ENCODE data around the gene ARF5.

Gene ARF5

GRCh38 chr7:127592550-127592949, 4.3 kb downstream of the ARF5 start:
- Histone ChIP-seq H2AFZ (ENCODE audit: low read depth, low read length) (no peak overlapping the region), H3K4me2 (ENCODE audit: insufficient read depth, low read length) (no peak overlapping the region), H3K9ac (ENCODE audit: low read depth, low read length) (no peak overlapping the region), H3K9me3 (ENCODE audit: insufficient read depth, low read length, severe bottlenecking) (no peaks in the 10 kb centered on the region), H3K36me3 (ENCODE audit: insufficient read depth, low read length) (peaks cover 23% of the 10 kb centered on the region), H4K20me1 (ENCODE audit: insufficient read depth, low read length) (peaks cover 7% of the 10 kb centered on the region; the same call in 1 of the 2 replicates), H3K4me1 (ENCODE audit: insufficient read depth, low read length) (peaks cover 20% of the 10 kb centered on the region), H3K79me2 (ENCODE audit: insufficient read depth, low read length) (peaks cover 13% of the 10 kb centered on the region), H3K27ac (ENCODE audit: low read length) (no peak overlapping the region), H3K27me3 (ENCODE audit: insufficient read depth, low read length, poor library complexity) (no peaks in the 10 kb centered on the region), H3K4me3 (ENCODE audit: low read depth in 1 of 2, low read length in 2 of 2) (no peak overlapping the region)
- TF ChIP-seq EZH2 (IDR thresholded peaks at IDR 0.05; ENCODE audit: borderline replicate concordance, low read depth, low read length, severe bottlenecking) (no peak), CTCF (IDR thresholded peaks at IDR 0.05; ENCODE audit: borderline replicate concordance, extremely low read depth, low read length, poor library complexity, severe bottlenecking) (no peak)
- ATAC-seq (ENCODE audit: insufficient read depth, low read depth) (no peak), DNase-seq (no peak)

- no peak overlapping the region for H3K9ac ChIP-seq (ENCODE audit: low read depth, low read length)
- no peak for DNase-seq
- no peak for ATAC-seq (ENCODE audit: insufficient read depth, low read depth)
Observed at GRCh38 chr7:127594490-127594889, 6.3 kb downstream of the ARF5 start.

GRCh38 chr7:127595737-127596136, 7.5 kb downstream of the ARF5 start:
- no peaks in the 10 kb centered on the region for H3K79me2 ChIP-seq (ENCODE audit: insufficient read depth, low read length)
- H3K9me3 ChIP-seq (ENCODE audit: insufficient read depth, low read length, severe bottlenecking) = no peaks in the 10 kb centered on the region
- no peaks in the 10 kb centered on the region for H3K27me3 ChIP-seq (ENCODE audit: insufficient read depth, low read length, poor library complexity)
- DNase-seq = no peak
- no peak overlapping the region for H3K4me2 ChIP-seq (ENCODE audit: insufficient read depth, low read length)
- peaks cover 12% of the 10 kb centered on the region for H3K36me3 ChIP-seq (ENCODE audit: insufficient read depth, low read length)
- no peak overlapping the region for H3K4me3 ChIP-seq (ENCODE audit: low read depth in 1 of 2, low read length in 2 of 2)
- TF ChIP-seq CTCF (IDR thresholded peaks at IDR 0.05; ENCODE audit: borderline replicate concordance, extremely low read depth, low read length, poor library complexity, severe bottlenecking) (no peak), EZH2 (IDR thresholded peaks at IDR 0.05; ENCODE audit: borderline replicate concordance, low read depth, low read length, severe bottlenecking) (no peak)
- H4K20me1 ChIP-seq (ENCODE audit: insufficient read depth, low read length) = no peaks in the 10 kb centered on the region; the same call in 1 of the 2 replicates
- H3K4me1 ChIP-seq (ENCODE audit: insufficient read depth, low read length) = no peaks in the 10 kb centered on the region
- no peak overlapping the region for H3K27ac ChIP-seq (ENCODE audit: low read length)
- H3K9ac ChIP-seq (ENCODE audit: low read depth, low read length) = no peak overlapping the region
- H2AFZ ChIP-seq (ENCODE audit: low read depth, low read length) = no peak overlapping the region
- ATAC-seq (ENCODE audit: insufficient read depth, low read depth) = no peak

More at GRCh38 chr7:127594490-127594889, 6.3 kb downstream of the ARF5 start:
- Histone ChIP-seq H4K20me1 (ENCODE audit: insufficient read depth, low read length) (peaks cover under 1% of the 10 kb centered on the region; the same call in 1 of the 2 replicates), H3K9me3 (ENCODE audit: insufficient read depth, low read length, severe bottlenecking) (no peaks in the 10 kb centered on the region), H3K27ac (ENCODE audit: low read length) (no peak overlapping the region), H3K27me3 (ENCODE audit: insufficient read depth, low read length, poor library complexity) (no peaks in the 10 kb centered on the region), H3K4me2 (ENCODE audit: insufficient read depth, low read length) (no peak overlapping the region), H3K79me2 (ENCODE audit: insufficient read depth, low read length) (peaks cover 1% of the 10 kb centered on the region; the same call in 1 of the 2 replicates), H3K36me3 (ENCODE audit: insufficient read depth, low read length) (peaks cover 22% of the 10 kb centered on the region), H3K4me1 (ENCODE audit: insufficient read depth, low read length) (peaks cover 6% of the 10 kb centered on the region), H3K4me3 (ENCODE audit: low read depth in 1 of 2, low read length in 2 of 2) (no peak overlapping the region), H2AFZ (ENCODE audit: low read depth, low read length) (no peak overlapping the region; the same call in 1 of the 2 replicates)
- TF ChIP-seq EZH2 (IDR thresholded peaks at IDR 0.05; ENCODE audit: borderline replicate concordance, low read depth, low read length, severe bottlenecking) (no peak), CTCF (IDR thresholded peaks at IDR 0.05; ENCODE audit: borderline replicate concordance, extremely low read depth, low read length, poor library complexity, severe bottlenecking) (no peak)

Data from DND-41 (cell line).